GM10248 (cell line): Measurements from ENCODE around the gene SFMBT2.

Experiments
- CTCF ChIA-PET: fragments of 300-600 bp; sonication (Branson Sonifier 250); formaldehyde crosslinking; extraction: SDS; loops from one replicate; lab custom pipeline; 2021; ENCODE audit warnings: antibody characterized with exemption; lab: Yijun Ruan, JAX
- POLR2A ChIA-PET: fragments of 350-650 bp; sonication (Branson Sonifier 250); formaldehyde crosslinking; extraction: SDS; loops from one replicate; lab custom pipeline; 2020; ENCODE audit warnings: antibody characterized with exemption; lab: Yijun Ruan, JAX
- DNase-seq: peaks from one replicate; pipeline ENCODE4 v3.0.0; 2012; ENCODE audit errors: extremely low spot score
- TF ChIP-seq, protein P1 (sequence below): IDR thresholded peaks from 2 replicates; pipeline ENCODE4 v1.5.1; 2012; ENCODE audit warnings: mild to moderate bottlenecking, low read depth; ENCODE audit errors: extremely low read depth, missing control alignments, control extremely low read depth

The SFMBT2 gene

DNA sequence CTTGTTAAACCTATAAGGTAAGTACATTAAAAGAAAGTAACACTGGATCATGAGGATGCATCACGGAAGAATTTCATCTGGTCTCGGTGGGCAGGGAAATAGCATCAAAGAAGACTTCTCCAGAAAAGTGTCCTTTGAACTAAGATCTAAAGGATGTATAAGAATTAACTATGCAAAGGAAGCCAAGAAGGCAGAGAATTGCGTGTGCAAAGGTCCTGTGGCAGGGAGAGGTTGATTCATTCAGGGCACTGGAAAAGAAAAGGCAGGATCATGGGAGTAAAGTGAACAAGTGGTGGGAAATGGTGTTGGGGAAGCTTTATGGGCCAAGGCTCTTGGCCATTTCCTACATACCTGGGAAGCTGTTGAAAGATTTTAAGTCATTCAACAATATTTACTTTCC, 288.3 kb downstream of the SFMBT2 start:
- no peak for DNase-seq
- ChIA-PET POLR2A (interaction anchor here (0.5 kb wide), 1 partner anchor 460 kb away, joined by 3 read pairs; no protein-coding TSS in a partner anchor), CTCF (interaction anchor here (1.2 to 2.5 kb wide), 5 partner anchors 14 to 565 kb away, joined by 3 to 10 read pairs (median 5); no protein-coding TSS in a partner anchor)
- TF ChIP-seq, protein P1, sequence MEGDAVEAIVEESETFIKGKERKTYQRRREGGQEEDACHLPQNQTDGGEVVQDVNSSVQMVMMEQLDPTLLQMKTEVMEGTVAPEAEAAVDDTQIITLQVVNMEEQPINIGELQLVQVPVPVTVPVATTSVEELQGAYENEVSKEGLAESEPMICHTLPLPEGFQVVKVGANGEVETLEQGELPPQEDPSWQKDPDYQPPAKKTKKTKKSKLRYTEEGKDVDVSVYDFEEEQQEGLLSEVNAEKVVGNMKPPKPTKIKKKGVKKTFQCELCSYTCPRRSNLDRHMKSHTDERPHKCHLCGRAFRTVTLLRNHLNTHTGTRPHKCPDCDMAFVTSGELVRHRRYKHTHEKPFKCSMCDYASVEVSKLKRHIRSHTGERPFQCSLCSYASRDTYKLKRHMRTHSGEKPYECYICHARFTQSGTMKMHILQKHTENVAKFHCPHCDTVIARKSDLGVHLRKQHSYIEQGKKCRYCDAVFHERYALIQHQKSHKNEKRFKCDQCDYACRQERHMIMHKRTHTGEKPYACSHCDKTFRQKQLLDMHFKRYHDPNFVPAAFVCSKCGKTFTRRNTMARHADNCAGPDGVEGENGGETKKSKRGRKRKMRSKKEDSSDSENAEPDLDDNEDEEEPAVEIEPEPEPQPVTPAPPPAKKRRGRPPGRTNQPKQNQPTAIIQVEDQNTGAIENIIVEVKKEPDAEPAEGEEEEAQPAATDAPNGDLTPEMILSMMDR: no peak

DNA sequence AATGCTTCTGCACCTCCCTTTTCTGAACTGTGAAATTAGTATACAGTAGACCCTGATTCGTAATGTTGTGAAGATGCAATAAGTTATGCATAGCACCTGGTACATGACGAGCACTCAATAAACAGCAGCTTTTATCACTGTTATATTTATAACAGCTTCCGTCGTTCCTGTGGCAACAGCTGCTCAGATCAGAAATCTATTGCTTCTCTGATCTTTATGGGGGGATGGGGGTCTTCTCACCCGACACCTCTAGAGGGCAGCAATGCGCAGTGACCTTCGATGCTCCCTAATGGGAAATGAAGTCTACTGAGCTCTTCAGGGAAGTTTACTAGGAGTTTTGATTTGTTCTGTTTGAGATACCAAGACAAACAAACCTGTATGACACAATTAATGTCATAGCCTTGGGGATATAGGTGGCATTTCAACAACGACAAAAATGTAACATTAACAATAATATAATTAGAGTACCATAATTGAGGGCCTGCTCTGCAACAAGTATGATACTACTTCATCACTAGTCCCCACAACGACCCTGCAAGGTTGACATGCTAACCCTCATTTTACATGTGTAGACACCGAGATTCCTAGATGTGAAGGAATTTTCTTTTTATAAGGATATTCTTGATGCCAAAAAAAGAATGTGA, 289.6 kb downstream of the SFMBT2 start:
- peak; percentile 78 for DNase-seq
- TF ChIP-seq, protein P1: peak; percentile 76
- POLR2A ChIA-PET: no interaction called here
- CTCF ChIA-PET: interaction anchor here (0.6 to 2.5 kb wide), 34 partner anchors 8 to 443 kb away, joined by 3 to 20 read pairs (median 4); no protein-coding TSS in a partner anchor

DNA sequence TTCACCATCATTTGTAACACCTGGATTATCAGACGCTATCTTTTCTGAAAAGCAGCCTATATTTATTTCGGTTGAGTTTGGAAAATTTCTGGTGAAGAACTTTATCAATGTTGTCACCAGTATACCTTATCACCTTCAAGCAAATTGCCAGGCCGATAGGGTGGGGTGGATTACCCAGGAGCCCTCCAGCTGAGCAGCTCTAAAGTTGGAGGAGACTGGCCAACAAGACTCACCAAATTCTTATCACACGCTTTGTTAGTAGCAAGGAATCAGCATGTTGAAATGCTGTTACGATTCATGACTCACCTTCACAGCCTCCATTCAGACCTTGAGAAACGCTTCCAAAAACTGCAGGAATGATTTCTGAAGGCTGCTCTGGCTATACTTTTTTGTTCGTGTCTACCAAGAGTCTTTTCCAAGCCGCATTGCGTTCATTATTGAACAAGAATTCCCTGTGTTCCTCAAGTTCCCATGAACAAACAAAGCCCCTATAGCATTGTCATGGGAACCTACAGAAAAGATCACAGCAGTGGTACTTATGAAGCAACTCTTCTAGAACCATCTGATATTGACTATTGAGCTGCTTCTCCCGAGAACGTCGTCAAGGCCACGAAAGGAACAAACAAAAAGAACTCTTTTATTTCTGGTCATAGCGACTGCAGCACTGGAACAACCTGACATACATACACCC, 291.4 kb downstream of the SFMBT2 start:
- no peak for DNase-seq
- TF ChIP-seq, protein P1: no peak
- ChIA-PET POLR2A (no interaction called here), CTCF (interaction anchor here (0.6 to 2.1 kb wide), 5 partner anchors 8 to 289 kb away, joined by 3 to 4 read pairs (median 3); no protein-coding TSS in a partner anchor)

DNA sequence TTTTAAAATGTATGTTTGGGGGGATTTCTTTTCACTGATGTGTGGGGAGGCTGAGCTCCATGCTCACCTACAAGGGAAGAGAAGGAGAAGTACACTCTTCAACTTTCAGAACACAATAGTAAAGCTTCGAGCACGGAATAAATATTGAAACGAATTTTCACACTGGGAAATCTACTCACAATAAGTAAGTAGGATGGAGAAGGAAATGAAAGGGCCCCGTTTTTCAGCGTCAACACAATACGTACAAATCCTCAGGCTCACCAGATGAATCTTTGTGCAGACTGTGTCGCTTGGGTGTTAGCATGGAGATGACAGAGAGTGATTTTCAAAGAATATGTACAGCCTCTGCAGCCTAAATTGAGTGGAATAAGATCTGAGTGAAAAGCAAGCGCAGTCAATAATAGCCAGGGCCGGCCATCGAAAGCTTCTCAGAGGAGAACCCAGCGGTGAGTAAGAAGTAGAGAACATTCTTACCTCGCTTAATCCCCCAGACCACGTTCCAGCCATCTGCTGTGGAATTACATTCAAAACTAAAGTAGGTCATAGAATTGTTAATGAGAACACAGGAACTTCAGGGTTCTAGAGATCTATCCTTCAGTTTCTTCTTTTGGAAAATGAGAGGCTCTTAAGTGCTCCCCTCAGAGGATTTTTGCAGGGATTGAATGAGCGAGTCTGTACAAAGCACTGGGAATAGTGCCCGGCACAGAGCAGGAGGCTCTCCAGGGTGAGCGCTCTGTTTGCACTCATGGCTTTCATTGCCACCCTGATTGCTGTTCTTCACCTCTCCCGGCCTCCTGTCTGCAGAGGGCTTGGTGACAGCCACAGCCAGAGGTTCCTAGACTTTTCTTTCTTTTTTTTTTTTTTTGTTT, 292.8 kb downstream of the SFMBT2 start:
- ChIA-PET CTCF (interaction anchor here (2.1 kb wide), 1 partner anchor 14 kb away, joined by 4 read pairs; no protein-coding TSS in a partner anchor), POLR2A (interaction anchor here (0.6 kb wide), 1 partner anchor 231 kb away, joined by 6 read pairs; no protein-coding TSS in a partner anchor)
- DNase-seq: no peak
- TF ChIP-seq, protein P1: no peak

DNA sequence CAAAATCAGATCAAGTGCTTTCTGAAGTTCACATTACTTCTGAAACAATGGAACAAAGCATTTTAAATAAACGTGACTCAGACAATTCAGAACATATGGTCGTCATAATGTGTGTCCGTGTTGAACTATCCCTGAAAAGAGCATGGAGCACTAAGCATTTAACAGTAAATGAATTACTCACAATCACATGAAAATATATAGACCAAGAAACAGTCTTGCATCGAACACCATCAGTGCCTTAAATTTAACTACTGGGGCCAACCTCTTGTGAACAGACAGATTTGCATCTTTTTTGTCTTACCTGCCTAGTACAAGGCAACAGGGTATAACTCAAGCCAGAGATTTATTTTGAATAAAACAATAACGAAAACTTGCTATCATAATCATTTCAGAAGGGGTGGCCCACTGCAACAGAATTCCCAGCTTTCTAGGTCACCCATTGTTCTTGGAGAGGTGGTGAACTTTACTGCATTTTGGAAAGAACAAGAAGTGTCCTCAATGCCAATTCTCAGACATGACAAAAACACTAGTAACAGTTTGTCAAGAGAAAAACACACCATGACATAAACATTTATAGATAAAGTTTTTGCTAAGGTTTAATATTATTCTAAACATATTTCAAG, 293.5 kb downstream of the SFMBT2 start:
- ChIA-PET CTCF (no interaction called here), POLR2A (interaction anchor here (0.6 kb wide), 1 partner anchor 232 kb away, joined by 6 read pairs; no protein-coding TSS in a partner anchor)

More for the DNA sequence above, 293.5 kb downstream of the SFMBT2 start:
- DNase-seq: no peak
- TF ChIP-seq, protein P1: no peak
